Measurements from ENCODE around the gene HSPG2.
"Not testable (repeated sequence)": the region's sequence is repeated elsewhere in the genome, so short reads cannot be mapped to it uniquely, and the experiment has no call there.

HSPG2 gene

GRCh38 chr1:21980515-21981220, 43.6 kb upstream of the HSPG2 start:
- not testable (repeated sequence) for H4K5ac ChIP-seq (ENCODE audit: low read length); H2BK15ac ChIP-seq (replicated peaks; ENCODE audit: low read depth); H3K9ac ChIP-seq (ENCODE audit: low read length); H3K79me1 ChIP-seq (ENCODE audit: low read length); H3K56ac ChIP-seq (ENCODE audit: low read length); H3K79me2 ChIP-seq (ENCODE audit: control insufficient read depth, insufficient read depth, low read length); H3K36me3 ChIP-seq (ENCODE audit: control insufficient read depth, insufficient read depth, low read length); H3K27me3 ChIP-seq (ENCODE audit: insufficient read depth, low read length, poor library complexity); H3K27ac ChIP-seq (ENCODE audit: low read depth, low read length); H3K4me2 ChIP-seq (ENCODE audit: low read length); H2BK5ac ChIP-seq (ENCODE audit: low read length); H3K23ac ChIP-seq (ENCODE audit: low read length); H2AK5ac ChIP-seq (ENCODE audit: low read length); H3K4me3 ChIP-seq (ENCODE audit: low read length); H3K4me1 ChIP-seq (ENCODE audit: control insufficient read depth, low read depth, low read length); H3K4ac ChIP-seq (ENCODE audit: low read depth, low read length); H2BK120ac ChIP-seq (ENCODE audit: low read depth, low read length); H4K8ac ChIP-seq (ENCODE audit: low read depth, low read length); H3K18ac ChIP-seq (ENCODE audit: low read length)
- WGBS (ENCODE audit: extremely low coverage, insufficient coverage, low lambda C conversion rate), result no CpG with 5 or more reads among the region's 21 CpGs
- DNase-seq, result peak; percentile 57

GRCh38 chr1:21978209-21978608, 41.1 kb upstream of the HSPG2 start:
- not testable (repeated sequence) for H3K23ac ChIP-seq (ENCODE audit: low read length); H3K9ac ChIP-seq (ENCODE audit: low read length); H3K18ac ChIP-seq (ENCODE audit: low read length); H3K4me1 ChIP-seq (ENCODE audit: control insufficient read depth, low read depth, low read length); H3K56ac ChIP-seq (ENCODE audit: low read length); H3K27me3 ChIP-seq (ENCODE audit: insufficient read depth, low read length, poor library complexity); H2BK15ac ChIP-seq (replicated peaks; ENCODE audit: low read depth); DNase-seq; H2BK5ac ChIP-seq (ENCODE audit: low read length); H3K4ac ChIP-seq (ENCODE audit: low read depth, low read length); H4K8ac ChIP-seq (ENCODE audit: low read depth, low read length); H3K4me2 ChIP-seq (ENCODE audit: low read length); H3K36me3 ChIP-seq (ENCODE audit: control insufficient read depth, insufficient read depth, low read length); H2AK5ac ChIP-seq (ENCODE audit: low read length); H2BK120ac ChIP-seq (ENCODE audit: low read depth, low read length); H3K27ac ChIP-seq (ENCODE audit: low read depth, low read length); H3K4me3 ChIP-seq (ENCODE audit: low read length); H4K5ac ChIP-seq (ENCODE audit: low read length); H3K79me2 ChIP-seq (ENCODE audit: control insufficient read depth, insufficient read depth, low read length); H3K79me1 ChIP-seq (ENCODE audit: low read length)
- no CpG with 5 or more reads among the region's 11 CpGs for WGBS (ENCODE audit: extremely low coverage, insufficient coverage, low lambda C conversion rate)

DNA sequence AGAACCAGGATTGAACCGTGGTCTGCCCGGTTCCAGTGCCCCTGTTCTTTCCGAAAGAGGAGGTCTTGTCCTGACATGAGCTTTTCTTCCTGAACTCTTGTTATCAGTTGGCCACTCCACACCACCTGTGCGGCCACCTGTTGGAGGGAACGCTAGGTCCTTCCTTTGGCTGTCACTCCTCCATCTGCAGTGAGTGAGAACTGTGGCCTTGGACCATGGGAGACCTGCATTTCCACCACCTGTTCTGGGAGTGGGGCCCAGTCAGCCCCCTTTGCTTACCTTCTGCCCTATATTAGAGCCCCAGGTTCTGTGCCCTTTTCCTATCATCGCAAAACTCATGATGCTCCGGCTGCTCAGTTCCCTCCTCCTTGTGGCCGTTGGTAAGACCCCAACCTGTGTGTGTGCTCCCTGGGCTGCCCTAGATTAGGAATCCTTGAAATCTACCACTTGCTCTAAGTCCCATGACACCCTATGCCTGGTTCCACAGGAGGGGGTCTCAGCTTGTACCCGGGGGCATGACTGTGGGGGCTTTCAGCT, 39.7 kb upstream of the HSPG2 start, which contains the start of gene CELA3B:
CELA3B (plus strand) TSS at position 320 of the 537 bp plus-strand sequence; CDS start at position 338, 18 bp downstream.
- H3K27ac ChIP-seq (ENCODE audit: low read depth, low read length); H3K36me3 ChIP-seq (ENCODE audit: control insufficient read depth, insufficient read depth, low read length); H3K23ac ChIP-seq (ENCODE audit: low read length); H2BK5ac ChIP-seq (ENCODE audit: low read length); H3K4me2 ChIP-seq (ENCODE audit: low read length); H3K4ac ChIP-seq (ENCODE audit: low read depth, low read length); H3K79me1 ChIP-seq (ENCODE audit: low read length); H3K27me3 ChIP-seq (ENCODE audit: insufficient read depth, low read length, poor library complexity); H3K9ac ChIP-seq (ENCODE audit: low read length); H2AK5ac ChIP-seq (ENCODE audit: low read length); H3K4me1 ChIP-seq (ENCODE audit: control insufficient read depth, low read depth, low read length); H2BK15ac ChIP-seq (replicated peaks; ENCODE audit: low read depth); H3K18ac ChIP-seq (ENCODE audit: low read length); H4K5ac ChIP-seq (ENCODE audit: low read length); H2BK120ac ChIP-seq (ENCODE audit: low read depth, low read length); H3K79me2 ChIP-seq (ENCODE audit: control insufficient read depth, insufficient read depth, low read length); H4K8ac ChIP-seq (ENCODE audit: low read depth, low read length); DNase-seq; H3K4me3 ChIP-seq (ENCODE audit: low read length); H3K56ac ChIP-seq (ENCODE audit: low read length): not testable (repeated sequence)
- WGBS (ENCODE audit: extremely low coverage, insufficient coverage, low lambda C conversion rate), result no CpG with 5 or more reads among the region's 9 CpGs

GRCh38 chr1:21975296-21975695, 38.2 kb upstream of the HSPG2 start:
- H3K23ac ChIP-seq (ENCODE audit: low read length); H2AK5ac ChIP-seq (ENCODE audit: low read length); H3K18ac ChIP-seq (ENCODE audit: low read length); H3K27me3 ChIP-seq (ENCODE audit: insufficient read depth, low read length, poor library complexity); H3K4me3 ChIP-seq (ENCODE audit: low read length); H3K27ac ChIP-seq (ENCODE audit: low read depth, low read length); H4K5ac ChIP-seq (ENCODE audit: low read length); H2BK120ac ChIP-seq (ENCODE audit: low read depth, low read length); H2BK15ac ChIP-seq (replicated peaks; ENCODE audit: low read depth); H3K9ac ChIP-seq (ENCODE audit: low read length); H4K8ac ChIP-seq (ENCODE audit: low read depth, low read length); H2BK5ac ChIP-seq (ENCODE audit: low read length); H3K36me3 ChIP-seq (ENCODE audit: control insufficient read depth, insufficient read depth, low read length); H3K4ac ChIP-seq (ENCODE audit: low read depth, low read length); H3K4me1 ChIP-seq (ENCODE audit: control insufficient read depth, low read depth, low read length); H3K79me2 ChIP-seq (ENCODE audit: control insufficient read depth, insufficient read depth, low read length); H3K4me2 ChIP-seq (ENCODE audit: low read length); H3K56ac ChIP-seq (ENCODE audit: low read length); H3K79me1 ChIP-seq (ENCODE audit: low read length); DNase-seq: not testable (repeated sequence)
- no CpG with 5 or more reads among the region's 9 CpGs for WGBS (ENCODE audit: extremely low coverage, insufficient coverage, low lambda C conversion rate)

DNA sequence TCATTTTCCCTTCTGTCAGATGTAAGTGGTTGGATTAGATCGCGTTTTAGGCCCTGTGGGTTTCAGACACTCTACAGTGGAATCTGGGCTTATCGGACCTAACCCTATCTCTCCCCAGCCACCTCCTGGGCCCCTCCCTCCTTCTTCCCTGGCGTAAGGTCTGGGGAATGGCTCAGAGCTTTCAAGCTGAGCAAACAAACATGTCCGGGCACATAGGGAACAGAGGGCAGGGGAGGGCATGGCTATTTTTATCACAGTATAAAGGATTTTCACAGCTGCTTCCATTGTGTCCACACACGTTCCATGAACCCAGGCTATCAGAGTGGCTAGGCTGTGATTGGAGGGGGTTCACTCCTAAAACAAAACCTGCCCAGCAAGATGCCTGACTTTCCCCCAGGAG, 37.6 kb upstream of the HSPG2 start:
- not testable (repeated sequence) for H3K18ac ChIP-seq (ENCODE audit: low read length); H3K27me3 ChIP-seq (ENCODE audit: insufficient read depth, low read length, poor library complexity); H4K5ac ChIP-seq (ENCODE audit: low read length); H2BK120ac ChIP-seq (ENCODE audit: low read depth, low read length); H3K4me1 ChIP-seq (ENCODE audit: control insufficient read depth, low read depth, low read length); H3K56ac ChIP-seq (ENCODE audit: low read length); H3K23ac ChIP-seq (ENCODE audit: low read length); H4K8ac ChIP-seq (ENCODE audit: low read depth, low read length); H2AK5ac ChIP-seq (ENCODE audit: low read length); H3K27ac ChIP-seq (ENCODE audit: low read depth, low read length); H3K79me1 ChIP-seq (ENCODE audit: low read length); H3K36me3 ChIP-seq (ENCODE audit: control insufficient read depth, insufficient read depth, low read length); H2BK15ac ChIP-seq (replicated peaks; ENCODE audit: low read depth); H3K9ac ChIP-seq (ENCODE audit: low read length); H3K79me2 ChIP-seq (ENCODE audit: control insufficient read depth, insufficient read depth, low read length); H3K4me3 ChIP-seq (ENCODE audit: low read length); H2BK5ac ChIP-seq (ENCODE audit: low read length); H3K4ac ChIP-seq (ENCODE audit: low read depth, low read length); H3K4me2 ChIP-seq (ENCODE audit: low read length)
- DNase-seq, result peak; percentile 30
- no CpG with 5 or more reads among the region's 6 CpGs for WGBS (ENCODE audit: extremely low coverage, insufficient coverage, low lambda C conversion rate)

GRCh38 chr1:21973948-21974347, 36.8 kb upstream of the HSPG2 start:
- not testable (repeated sequence) for H2BK5ac ChIP-seq (ENCODE audit: low read length); DNase-seq; H3K9ac ChIP-seq (ENCODE audit: low read length); H4K8ac ChIP-seq (ENCODE audit: low read depth, low read length); H3K79me1 ChIP-seq (ENCODE audit: low read length); H3K23ac ChIP-seq (ENCODE audit: low read length); H2BK120ac ChIP-seq (ENCODE audit: low read depth, low read length); H2AK5ac ChIP-seq (ENCODE audit: low read length); H3K18ac ChIP-seq (ENCODE audit: low read length); H3K79me2 ChIP-seq (ENCODE audit: control insufficient read depth, insufficient read depth, low read length); H3K56ac ChIP-seq (ENCODE audit: low read length); H3K4me3 ChIP-seq (ENCODE audit: low read length); H3K27ac ChIP-seq (ENCODE audit: low read depth, low read length); H3K4me2 ChIP-seq (ENCODE audit: low read length); H4K5ac ChIP-seq (ENCODE audit: low read length); H2BK15ac ChIP-seq (replicated peaks; ENCODE audit: low read depth); H3K4ac ChIP-seq (ENCODE audit: low read depth, low read length); H3K4me1 ChIP-seq (ENCODE audit: control insufficient read depth, low read depth, low read length); H3K27me3 ChIP-seq (ENCODE audit: insufficient read depth, low read length, poor library complexity); H3K36me3 ChIP-seq (ENCODE audit: control insufficient read depth, insufficient read depth, low read length)
- WGBS (ENCODE audit: extremely low coverage, insufficient coverage, low lambda C conversion rate), result no CpG with 5 or more reads among the region's 8 CpGs
